Aorta (tissue), 5 donors: Measurements from ENCODE around the gene SLCO4A1. TPM values are rescaled to one million over a fixed set of nuclear protein-coding genes. Genes with fewer than 3 reads are reported as not detected.

ENCODE experiments used
- ATAC-seq: fragments of 200-7000 bp; cut with Tn5 transposase; one replicate; pipeline ENCODE4 v1.9.1; 2022; ENCODE audit warnings: moderate library complexity; ENCODE audit not compliant: low FRiP score
- DNase-seq, 2 donors: peaks; one replicate each; pipeline ENCODE4 v3.0.0-alpha.2; 2020
- H3K27ac ChIP-seq, 2 donors: one replicate each; pipeline ENCODE4 v1.5.1; 2013; ENCODE audit warnings: low read length in 2 of 2, mild to moderate bottlenecking in 2 of 2, moderate library complexity in 2 of 2, control low read depth in 1 of 2, inconsistent platforms in 1 of 2, low read depth in 1 of 2
- H3K27me3 ChIP-seq, 2 donors: one replicate each; pipeline ENCODE4 v1.6.1; 2013; ENCODE audit warnings: control low read depth in 1 of 2, low read length in 1 of 2, mild to moderate bottlenecking in 1 of 2, moderate library complexity in 1 of 2; ENCODE audit not compliant: insufficient read depth in 2 of 2, control insufficient read depth in 1 of 2
- H3K36me3 ChIP-seq, 2 donors: one replicate each; pipeline ENCODE4 v1.6.1; 2013; ENCODE audit warnings: control low read depth in 1 of 2, low read length in 1 of 2, mild to moderate bottlenecking in 1 of 2; ENCODE audit not compliant: insufficient read depth in 2 of 2, control insufficient read depth in 1 of 2
- H3K4me1 ChIP-seq, 2 donors: one replicate each; pipeline ENCODE4 v1.6.1; 2013; ENCODE audit warnings: low read length in 2 of 2, control low read depth in 1 of 2, mild to moderate bottlenecking in 1 of 2, moderate library complexity in 1 of 2; ENCODE audit not compliant: insufficient read depth in 2 of 2, control insufficient read depth in 1 of 2
- H3K4me3 ChIP-seq, 2 donors: one replicate each; pipeline ENCODE4 v1.5.1; 2013; ENCODE audit warnings: low read length in 2 of 2, control low read depth in 1 of 2, mild to moderate bottlenecking in 1 of 2
- H3K9me3 ChIP-seq: one replicate; pipeline ENCODE4 v1.6.1; 2013; ENCODE audit warnings: mild to moderate bottlenecking, low read length; ENCODE audit not compliant: control insufficient read depth
- WGBS, 2 donors: extraction: QIAGEN DNeasy Blood & Tissue Kit; methylation state at CpG; one replicate each; pipeline ENCODE4 v1.1.7; 2013; 5-methylcytosine and 5-hydroxymethylcytosine counted together
- intact Hi-C, 2 donors: fragments of 100-400 bp; cut with DNase I; formaldehyde crosslinking; loops; one replicate each; pipeline versions ENCODE4 v1.14.2 to v1.15.0; 2022
- polyA plus RNA-seq, 2 donors: library from polyadenylated mRNA; stranded (reverse); fragments of 200-250 nt; gene quantifications; one replicate each; pipeline ENCODE4 v1.2.3, GENCODE V29; 2013
- total RNA-seq, 2 donors: library from RNA; stranded (reverse); fragmentation: NEBNext Ultra II Directional; extraction: Animal tissue kit (Norgen Biotek cat#: 25700); gene quantifications; one replicate each; pipeline ENCODE4 v1.2.1, GENCODE V29; 2021
- donor health status: healthy with polysubstance abuse.
- donor health status: Bipolar disorder and iron deficiency.
- donor health status: DM: no; HTN: no; CAD: no.
- donor health status: DM: no; HTN: no; CAD: no.
- donor health status: DM: yes; HTN: yes; CAD: no.

SLCO4A1 gene
- total and polyA plus RNA-seq, 4 donors = 1.0 to 14.6 (median 9.0) TPM

GRCh38 chr20:62620625-62621024, 21.7 kb upstream of the SLCO4A1 start:
- Histone ChIP-seq H3K27me3 (no peaks in the 10 kb centered on the region), H3K9me3 (no peaks in the 10 kb centered on the region), H3K4me3 (no peak overlapping the region), H3K36me3 (no peaks in the 10 kb centered on the region), H3K4me1 (no peaks in the 10 kb centered on the region), H3K27ac (no peak overlapping the region)
- intact Hi-C loops = loop anchor here in 1 of 2 donors (5.0 to 10.0 kb wide), 2 partner anchors 172 to 216 kb away; partner anchors contain the start of gene CABLES2
- no peak for DNase-seq
- 72 to 75% methylated on average over 10 to 13 of the region's 13 CpGs for WGBS, 2 donors
- ATAC-seq = no peak

GRCh38 chr20:62621251-62622110, 20.8 kb upstream of the SLCO4A1 start:
- Histone ChIP-seq H3K27me3 (no peaks in the 10 kb centered on the region), H3K9me3 (no peaks in the 10 kb centered on the region), H3K27ac (no peak overlapping the region), H3K36me3 (no peaks in the 10 kb centered on the region), H3K4me3 (no peak overlapping the region), H3K4me1 (no peaks in the 10 kb centered on the region)
- ATAC-seq (no peak), DNase-seq (no peak)
- WGBS, 2 donors = 75 to 83% methylated on average over 31 to 34 of the region's 34 CpGs
- intact Hi-C loops = loop anchor here in 1 of 2 donors (5.0 to 10.0 kb wide), 2 partner anchors 171 to 217 kb away; partner anchors contain the start of gene CABLES2

GRCh38 chr20:62622178-62622876, 20.0 kb upstream of the SLCO4A1 start:
- no peak overlapping the region for H3K4me3 ChIP-seq
- no peak for ATAC-seq
- intact Hi-C loops = loop anchor here in 1 of 2 donors (5.0 to 10.0 kb wide), 2 partner anchors 170 to 218 kb away; partner anchors contain the start of gene CABLES2
- H3K36me3 ChIP-seq = no peaks in the 10 kb centered on the region
- H3K4me1 ChIP-seq = no peaks in the 10 kb centered on the region
- 83 to 84% methylated on average over 25 of the region's 25 CpGs for WGBS, 2 donors
- no peak for DNase-seq
- H3K27me3 ChIP-seq = no peaks in the 10 kb centered on the region
- no peaks in the 10 kb centered on the region for H3K9me3 ChIP-seq
- no peak overlapping the region for H3K27ac ChIP-seq

DNA sequence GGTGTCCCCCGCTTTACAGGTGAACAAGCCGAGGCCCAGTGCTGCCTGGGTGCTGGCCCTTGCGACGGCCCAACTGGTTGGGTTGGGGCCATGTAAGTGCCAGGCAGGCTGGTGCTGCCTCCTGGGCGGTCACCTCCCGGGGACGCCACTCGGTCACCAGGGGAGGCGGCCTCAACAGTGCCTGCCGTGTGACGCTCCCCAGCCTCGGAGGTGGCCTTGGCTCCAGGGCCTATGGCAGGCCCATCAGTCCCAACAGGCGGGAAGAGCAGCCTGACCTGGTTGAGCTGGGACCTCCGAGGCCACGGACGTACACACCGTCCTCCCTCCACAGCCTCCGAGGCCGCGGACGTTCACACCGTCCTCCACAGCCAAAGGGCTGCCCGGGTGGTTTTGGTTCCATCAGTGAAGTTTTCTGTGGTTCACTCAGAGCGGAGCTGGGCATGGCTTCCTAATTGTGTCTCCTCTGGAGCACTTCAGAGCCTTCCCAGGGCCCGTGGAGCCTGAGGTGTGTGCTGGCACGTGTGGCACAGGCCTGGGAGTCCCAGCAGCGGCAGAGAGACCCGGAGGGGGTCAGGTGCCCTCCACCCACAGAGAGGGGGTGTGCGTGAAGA, 19.3 kb upstream of the SLCO4A1 start:
- DNase-seq = no peak
- intact Hi-C loops = loop anchor here in 1 of 2 donors (5.0 to 10.0 kb wide), 2 partner anchors 169 to 218 kb away; partner anchors contain the start of gene CABLES2
- H3K4me1 ChIP-seq = no peaks in the 10 kb centered on the region

GRCh38 chr20:62623488-62624324, 18.6 kb upstream of the SLCO4A1 start:
- intact Hi-C loops = loop anchor here in 1 of 2 donors (5.0 to 10.0 kb wide), 2 partner anchors 169 to 219 kb away; partner anchors contain the start of gene CABLES2
- no peaks in the 10 kb centered on the region for H3K4me1 ChIP-seq
- peak; percentile 94 to 95 for DNase-seq
- H3K9me3 ChIP-seq = no peaks in the 10 kb centered on the region
- peak; percentile 90 for ATAC-seq
- WGBS, 2 donors = 12 to 20% methylated on average over 23 of the region's 23 CpGs
- H3K36me3 ChIP-seq = no peaks in the 10 kb centered on the region
- peak overlapping the region in 1 of 2 donors; percentile 20 for H3K27ac ChIP-seq
- H3K27me3 ChIP-seq = no peaks in the 10 kb centered on the region
- no peak overlapping the region for H3K4me3 ChIP-seq

More for the DNA sequence above, 19.3 kb upstream of the SLCO4A1 start:
- no peaks in the 10 kb centered on the region for H3K9me3 ChIP-seq
- H3K27me3 ChIP-seq = no peaks in the 10 kb centered on the region
- peak; percentile 7 for ATAC-seq
- WGBS, 2 donors = 82 to 84% methylated on average over 29 of the region's 29 CpGs
- H3K4me3 ChIP-seq = no peak overlapping the region
- H3K27ac ChIP-seq = no peak overlapping the region
- H3K36me3 ChIP-seq = no peaks in the 10 kb centered on the region

DNA sequence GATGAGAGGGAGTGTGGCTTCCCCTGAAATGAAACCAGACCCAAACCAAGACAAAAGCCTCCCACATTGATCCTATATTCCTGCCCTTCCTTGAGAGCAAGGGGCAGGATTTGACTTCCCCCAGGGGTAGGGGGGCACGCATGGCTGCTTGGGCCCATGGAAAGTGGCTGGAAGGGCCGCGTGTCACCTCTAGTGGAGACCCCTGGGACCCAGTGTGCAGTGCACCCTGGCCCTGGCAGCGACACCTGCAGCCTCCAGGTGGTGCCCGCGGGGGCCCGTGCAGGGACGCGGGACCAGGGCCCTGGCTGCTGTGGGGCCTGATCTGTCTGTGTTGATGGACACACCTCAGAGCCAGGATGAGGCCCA, 18.0 kb upstream of the SLCO4A1 start:
- WGBS, 2 donors = 61 to 70% methylated on average over 9 of the region's 9 CpGs
- Histone ChIP-seq H3K9me3 (no peaks in the 10 kb centered on the region), H3K4me3 (no peak overlapping the region), H3K27me3 (no peaks in the 10 kb centered on the region), H3K4me1 (no peaks in the 10 kb centered on the region), H3K36me3 (no peaks in the 10 kb centered on the region), H3K27ac (peak overlapping the region in 1 of 2 donors; percentile 20)
- DNase-seq (no peak), ATAC-seq (peak; percentile 1)
- intact Hi-C loops = loop anchor here in 1 of 2 donors (5.0 to 10.0 kb wide), 2 partner anchors 168 to 220 kb away; partner anchors contain the start of gene CABLES2

GRCh38 chr20:62624719-62625453, 17.4 kb upstream of the SLCO4A1 start:
- intact Hi-C loops = loop anchor here in 1 of 2 donors (5.0 to 10.0 kb wide), 2 partner anchors 167 to 220 kb away; partner anchors contain the start of gene CABLES2
- Histone ChIP-seq H3K27me3 (no peaks in the 10 kb centered on the region), H3K9me3 (no peaks in the 10 kb centered on the region), H3K27ac (no peak overlapping the region), H3K4me3 (no peak overlapping the region), H3K36me3 (no peaks in the 10 kb centered on the region), H3K4me1 (no peaks in the 10 kb centered on the region)
- DNase-seq (no peak), ATAC-seq (no peak)
- WGBS, 2 donors = 83 to 87% methylated on average over 32 of the region's 32 CpGs
